Hematopoietic multipotent progenitor cell treated with erythropoietin and hydrocortisone succinate and interleukin-3 and kit ligand, for 4 days (in vitro differentiated cells): ENCODE results near the gene TAF1B.

Source experiments
- DNase-seq: peaks from one replicate; pipeline ENCODE4 v3.0.0-alpha.2; 2015

The TAF1B gene

DNA sequence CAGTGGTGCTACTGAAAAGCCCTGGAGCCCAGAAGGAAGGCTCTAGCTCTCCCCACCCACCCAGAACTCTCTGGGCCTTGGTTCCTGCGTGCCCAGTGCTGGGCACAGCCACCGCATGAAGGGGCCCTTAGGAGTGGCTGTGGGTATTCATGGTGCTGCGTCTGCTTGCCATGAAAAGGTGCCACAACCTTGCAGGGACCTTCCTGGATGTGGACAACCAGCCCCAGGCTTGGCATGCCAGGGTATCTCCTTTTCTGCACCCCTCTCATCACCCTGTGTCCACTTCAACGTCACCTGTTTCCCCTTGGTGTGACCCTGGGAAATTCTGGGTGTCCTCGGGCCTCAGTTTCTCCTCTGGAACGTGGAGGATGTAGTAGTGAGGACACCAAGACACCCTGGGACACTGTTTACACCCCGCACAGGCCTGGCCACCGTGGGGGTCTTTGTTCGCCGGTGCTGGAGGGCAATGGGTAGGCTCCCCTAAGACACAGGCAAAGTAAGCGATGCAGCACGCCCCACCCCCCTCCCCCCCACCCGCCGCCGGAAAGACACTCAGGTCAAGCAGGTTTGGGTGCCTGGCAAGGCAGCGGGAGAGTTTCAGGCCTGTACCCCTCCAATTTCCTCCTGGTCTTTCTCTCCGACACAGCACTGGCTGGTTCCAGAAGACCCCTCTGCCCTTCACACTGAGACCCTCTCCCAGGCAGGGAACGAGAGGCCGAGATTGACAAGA lies 34.8 kb upstream of the TAF1B start:
- no peak for DNase-seq

DNA sequence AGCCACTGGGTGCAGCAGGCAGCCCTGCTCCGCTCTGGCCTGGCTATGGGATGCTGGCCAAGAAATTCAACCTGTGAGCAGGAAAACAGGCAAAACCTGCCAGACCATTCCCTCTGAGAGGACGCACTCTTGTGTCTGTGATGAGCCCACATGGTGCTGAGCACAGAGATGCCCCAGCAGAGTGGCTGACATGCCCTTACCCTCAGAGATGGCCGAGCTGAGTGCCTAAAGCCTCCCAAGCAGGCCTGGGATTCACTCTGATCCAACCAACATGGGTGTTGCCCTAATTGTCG lies 34.3 kb upstream of the TAF1B start:
- no peak for DNase-seq

DNA sequence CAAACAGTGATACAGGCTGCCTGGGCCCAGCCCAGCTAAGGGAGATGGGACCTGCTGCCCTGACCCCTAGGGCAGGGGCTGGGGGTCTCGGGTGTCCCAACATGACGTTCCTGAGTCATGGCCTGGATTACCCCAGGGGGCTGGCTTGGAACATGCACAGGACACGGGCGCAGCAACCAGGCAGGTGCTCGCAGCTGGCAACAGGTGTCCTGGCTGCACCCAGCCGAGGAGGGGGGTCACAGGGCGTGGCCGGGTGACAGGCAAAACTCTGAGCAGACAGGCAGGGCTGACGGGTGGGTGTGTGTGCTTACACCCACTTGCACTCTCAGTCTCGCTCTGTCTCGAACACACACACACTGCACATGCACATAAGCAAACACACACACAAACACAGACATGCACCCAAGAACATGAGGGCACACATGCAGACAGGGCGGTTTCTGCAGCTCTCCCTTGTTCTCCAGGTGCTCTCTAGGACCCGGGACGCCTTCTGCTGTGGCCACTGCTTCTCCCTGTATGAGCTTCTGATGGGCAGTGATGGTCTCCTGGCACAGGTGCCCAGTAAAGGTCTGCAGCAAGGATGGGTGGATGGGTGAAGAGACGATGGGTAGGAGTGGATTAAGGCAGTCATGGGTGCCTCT lies 33.7 kb upstream of the TAF1B start:
- no peak for DNase-seq

DNA sequence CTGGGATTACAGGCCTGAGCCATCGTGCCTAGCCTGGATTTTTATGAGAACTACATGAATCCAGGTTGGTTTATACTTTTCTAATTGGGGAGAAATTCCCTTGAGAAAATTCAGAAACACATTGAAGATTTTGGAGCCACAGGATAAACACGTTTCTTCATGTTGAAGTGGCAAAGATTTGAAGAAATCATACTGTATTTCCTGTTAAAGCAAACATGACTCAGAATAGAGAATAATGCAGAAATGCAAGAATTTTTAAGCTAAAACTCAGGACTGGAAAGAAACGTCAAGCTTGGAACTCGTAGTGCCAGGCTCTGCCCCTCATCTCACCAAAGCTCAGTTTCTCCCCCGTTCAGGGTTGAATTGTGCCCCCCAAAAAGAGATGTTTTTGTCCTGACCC lies 32.1 kb upstream of the TAF1B start:
- DNase-seq: no peak

DNA sequence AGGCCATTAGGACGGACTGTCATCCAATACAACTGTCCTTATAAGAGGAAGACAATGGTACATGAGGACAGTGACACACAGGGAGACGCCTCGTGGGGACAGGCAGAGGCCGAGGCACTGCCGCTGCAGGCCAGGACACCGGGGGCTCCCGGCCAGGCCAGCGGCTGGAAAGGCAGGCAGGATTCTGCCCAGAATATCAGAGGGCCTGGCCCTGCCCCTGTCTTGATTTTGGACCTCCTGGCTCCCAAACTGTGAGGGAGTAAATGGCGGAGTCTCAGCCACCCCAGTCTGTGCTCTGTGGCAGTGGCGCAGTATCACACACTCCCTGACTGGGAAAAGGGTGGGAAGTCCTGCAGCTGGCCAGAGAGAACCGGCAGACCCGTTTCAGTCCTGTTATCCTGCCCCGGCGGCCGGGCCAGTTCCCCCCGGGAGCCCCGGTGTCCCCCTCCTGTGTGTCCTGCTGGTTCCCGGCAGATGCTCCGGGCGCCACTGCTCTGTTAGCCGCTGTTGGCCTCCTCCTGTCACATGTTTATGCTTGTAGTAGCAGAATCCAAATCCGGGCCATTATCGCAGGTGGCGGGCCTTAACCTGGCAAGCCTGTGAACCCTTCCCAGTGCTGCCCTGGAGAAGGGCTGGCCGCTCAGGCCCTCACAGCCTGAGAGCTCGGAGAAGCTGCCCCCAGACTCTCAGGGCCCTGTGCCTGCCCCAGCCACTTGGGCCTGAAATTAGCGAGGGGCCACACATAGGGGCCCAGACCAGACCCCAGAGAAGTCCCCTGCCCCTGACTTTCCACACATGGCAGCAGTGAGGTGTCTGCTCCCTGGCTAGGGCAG lies 31.4 kb upstream of the TAF1B start:
- no peak for DNase-seq

GRCh38 chr2:9812945-9813311 lies 30.3 kb upstream of the TAF1B start:
- no peak for DNase-seq

DNA sequence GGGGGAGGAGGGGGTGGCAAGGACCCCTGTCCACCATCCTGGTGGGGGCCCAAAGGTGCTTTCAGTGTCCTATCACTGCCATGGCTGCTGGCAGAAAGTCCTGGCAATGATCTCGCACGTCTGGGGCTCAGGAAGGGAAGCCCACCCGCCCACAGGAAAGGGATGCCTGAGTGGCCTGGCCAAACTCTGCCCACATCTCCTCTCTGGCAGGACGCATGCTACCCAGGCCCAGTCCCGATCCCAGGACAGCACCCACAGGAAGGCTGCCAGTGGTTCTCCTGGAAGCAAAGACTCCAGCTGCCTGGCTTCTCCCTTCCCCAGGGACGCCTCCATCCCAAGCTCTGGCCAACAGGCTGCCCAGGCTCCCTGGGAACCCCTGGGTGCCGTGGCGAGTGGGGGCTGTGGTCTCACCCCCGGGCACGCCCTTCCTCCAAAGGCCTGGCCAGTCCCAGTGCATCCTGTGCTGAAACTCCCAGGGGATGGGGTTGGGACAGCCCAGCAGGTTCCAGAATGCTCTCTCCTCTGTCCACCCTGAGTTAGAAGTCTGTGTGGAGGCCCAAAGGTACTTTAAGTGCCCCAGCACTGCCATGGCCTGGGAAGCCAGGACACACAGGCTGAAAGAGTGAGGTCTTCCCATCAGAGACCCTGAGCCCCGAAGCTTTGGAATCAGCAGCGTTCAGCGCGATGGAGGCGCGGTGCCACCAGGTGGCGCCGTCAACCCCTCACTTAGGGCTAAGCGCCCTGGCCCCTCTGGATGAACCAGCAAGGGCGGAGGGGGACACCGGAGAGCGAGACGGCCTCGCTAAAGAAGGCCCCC lies 29.8 kb upstream of the TAF1B start:
- peak; percentile 83 for DNase-seq

GRCh38 chr2:9814129-9814868 lies 29.0 kb upstream of the TAF1B start:
- no peak for DNase-seq

GRCh38 chr2:9815076-9815475 lies 28.2 kb upstream of the TAF1B start:
- DNase-seq: no peak

- peak; percentile 23 for DNase-seq
Measured at GRCh38 chr2:9815844-9816279, 27.4 kb upstream of the TAF1B start.

- DNase-seq: no peak
Measured at GRCh38 chr2:9818097-9818496, 25.2 kb upstream of the TAF1B start.

DNA sequence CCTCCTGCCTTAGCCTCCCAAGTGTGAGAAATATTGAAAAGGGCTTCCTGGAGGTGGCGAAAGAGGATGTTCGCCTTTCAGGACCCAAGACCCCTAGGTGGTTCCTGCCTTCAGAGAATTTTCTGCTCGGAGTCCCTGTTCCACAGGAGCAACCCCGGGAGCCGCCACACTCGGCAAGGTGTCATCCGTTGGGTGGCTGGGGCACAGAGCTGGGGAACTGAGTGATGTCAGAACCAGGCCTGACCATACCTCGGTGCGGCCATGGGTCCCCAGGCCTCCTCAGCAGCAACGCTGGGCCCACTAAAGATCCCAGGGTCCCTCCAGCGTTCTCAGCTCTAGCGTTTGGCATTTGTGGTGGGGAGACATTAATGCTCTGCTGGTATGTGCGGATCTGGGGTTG lies 23.7 kb upstream of the TAF1B start:
- no peak for DNase-seq

GRCh38 chr2:9820020-9820973 lies 23.0 kb upstream of the TAF1B start:
- DNase-seq: no peak

DNA sequence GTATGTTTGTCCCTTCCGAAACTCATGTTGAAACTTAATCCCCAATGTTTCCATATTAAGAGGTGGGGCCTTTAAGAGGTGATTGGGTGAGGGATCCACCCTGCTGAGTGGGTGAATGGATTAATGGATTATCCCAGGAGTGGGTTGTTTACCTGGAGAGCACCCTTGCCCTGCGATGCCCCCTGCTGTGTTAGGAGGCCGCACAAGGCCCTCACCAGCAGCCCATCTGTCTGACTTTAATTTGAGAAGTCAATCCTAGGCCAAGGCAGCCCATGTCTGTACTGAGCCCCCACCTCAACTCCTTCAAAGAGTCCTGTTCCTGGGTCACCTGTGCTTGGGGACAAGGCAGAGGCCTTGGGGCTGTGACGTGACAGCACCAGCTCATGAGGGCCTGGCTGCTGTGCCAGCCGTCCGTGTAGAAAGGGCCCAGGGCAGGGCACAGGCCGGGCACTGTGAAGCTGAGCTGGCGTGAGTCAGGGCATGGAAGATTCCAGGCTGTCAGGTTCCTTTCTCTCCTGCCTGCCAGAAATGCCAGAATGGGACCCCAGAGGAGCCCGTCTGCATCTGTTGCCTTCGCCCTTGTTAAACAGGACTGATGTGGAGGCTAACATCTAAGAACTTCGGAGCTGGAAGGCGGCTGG lies 21.3 kb upstream of the TAF1B start:
- DNase-seq: no peak

- no peak for DNase-seq
Measured at GRCh38 chr2:9824441-9824840, 18.8 kb upstream of the TAF1B start.

- DNase-seq: no peak
Measured at GRCh38 chr2:9824956-9825720, 18.1 kb upstream of the TAF1B start.

DNA sequence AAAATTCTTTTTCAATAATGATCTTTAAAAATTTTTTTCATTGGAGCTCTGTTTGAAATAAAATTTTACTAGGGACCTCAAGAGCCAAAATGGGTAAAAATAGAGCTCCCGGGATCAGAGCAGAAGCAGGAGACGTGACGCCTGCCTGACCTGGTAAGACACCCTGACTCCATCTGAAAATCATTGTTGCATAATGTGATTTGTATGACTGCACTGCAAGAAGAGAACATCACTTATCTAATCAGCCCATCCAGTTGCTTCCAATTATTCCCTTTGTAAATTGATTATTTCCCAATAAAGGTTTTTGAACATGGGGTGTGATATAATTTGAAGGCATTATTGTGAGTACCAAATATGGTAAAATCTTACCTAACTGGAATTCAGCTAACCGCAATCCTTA lies 17.1 kb upstream of the TAF1B start:
- no peak for DNase-seq

DNA sequence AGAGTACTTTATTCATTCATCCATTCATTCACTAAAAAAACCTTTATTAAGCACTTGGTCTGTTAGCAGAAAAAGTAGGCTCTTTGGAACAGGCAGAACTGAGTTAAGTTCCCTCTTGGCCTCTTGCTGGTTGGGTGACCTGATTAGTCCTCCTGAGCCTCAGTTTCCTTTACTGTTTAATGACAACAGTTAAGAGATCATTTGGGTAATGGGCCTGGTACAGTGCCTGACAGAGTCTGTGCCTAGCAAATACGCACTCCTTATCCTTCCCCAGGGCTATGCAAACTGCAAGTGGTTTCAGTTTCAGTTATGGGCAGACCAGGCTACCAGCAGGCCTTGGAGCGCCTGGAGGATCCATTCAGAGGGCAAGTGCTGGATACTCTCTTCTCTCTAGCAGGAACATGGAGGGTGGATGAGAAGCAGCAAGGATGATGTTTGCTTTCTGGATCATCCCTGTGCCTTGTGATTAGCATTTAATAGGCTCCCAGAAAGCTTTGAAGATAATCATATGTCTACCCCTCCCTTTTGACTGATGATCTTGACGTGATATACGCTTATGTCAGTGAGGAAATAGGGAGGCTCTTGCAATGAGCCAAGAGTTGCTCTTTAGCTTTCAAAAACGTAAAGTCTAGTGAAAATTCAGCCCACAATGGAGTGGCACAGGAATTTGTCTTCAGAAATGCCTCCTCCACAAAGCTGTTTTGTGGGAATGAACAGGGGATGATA lies 12.4 kb upstream of the TAF1B start:
- DNase-seq: peak; percentile 38

GRCh38 chr2:9831670-9832069 lies 11.6 kb upstream of the TAF1B start:
- DNase-seq: no peak
